Measurements from ENCODE around the gene ZSWIM6. TPM values are rescaled to one million over a fixed set of nuclear protein-coding genes. Genes with fewer than 3 reads are reported as not detected.

Gene ZSWIM6
- total RNA-seq, 1 experiment from 2014 or later: 10.0 TPM

- H3K9me3 Mint-ChIP-seq (ENCODE audit: unreplicated experiment): no peaks in the 10 kb centered on the region
- H3K27me3 Mint-ChIP-seq (ENCODE audit: insufficient read depth, unreplicated experiment): no peaks in the 10 kb centered on the region
- Histone ChIP-seq H3K4me1 (no peaks in the 10 kb centered on the region), H3K36me3 (ENCODE audit: control insufficient read depth, insufficient read depth, low read length) (no peaks in the 10 kb centered on the region), H3K27me3 (replicated peaks; ENCODE audit: control insufficient read depth, insufficient read depth, low read length) (no peaks in the 10 kb centered on the region), H3K4me3 (ENCODE audit: low read depth, low read length) (no peak overlapping the region), H3K9me3 (no peaks in the 10 kb centered on the region; the same call in 1 of the 2 replicates)
- BruUV-seq (replicated peaks): no TSS peak
- H3K27ac Mint-ChIP-seq (ENCODE audit: unreplicated experiment): no peak overlapping the region
- H3K4me3 Mint-ChIP-seq (ENCODE audit: unreplicated experiment): no peak overlapping the region
- no peak for TF ChIP-seq CTCF (IDR thresholded peaks at IDR 0.05; ENCODE audit: insufficient read depth in 1 of 2, low read depth in 1 of 2, low read length in 1 of 2, severe bottlenecking in 1 of 2, unreplicated experiment in 1 of 2)
- intact Hi-C loops (cut with micrococcal nuclease; ENCODE audit: unreplicated experiment): no loop called here
- CTCF ChIA-PET: no interaction called here
- peaks cover 8% of the 10 kb centered on the region for H3K4me1 Mint-ChIP-seq (ENCODE audit: low read depth, unreplicated experiment)
- no peak for DNase-seq
- POLR2A ChIA-PET: no interaction called here
- H3K36me3 Mint-ChIP-seq (ENCODE audit: insufficient read depth, unreplicated experiment): no peaks in the 10 kb centered on the region
Observed at GRCh38 chr5:61474746-61475145, 142.7 kb downstream of the ZSWIM6 start.

GRCh38 chr5:61477788-61478187 is 145.7 kb downstream of the ZSWIM6 start:
- H3K36me3 ChIP-seq (ENCODE audit: control insufficient read depth, insufficient read depth, low read length): no peaks in the 10 kb centered on the region
- no peaks in the 10 kb centered on the region; the same call in 1 of the 2 replicates for H3K9me3 ChIP-seq
- no peak for DNase-seq
- no TSS peak for BruUV-seq (replicated peaks)
- no peak for TF ChIP-seq CTCF (IDR thresholded peaks at IDR 0.05; ENCODE audit: insufficient read depth in 1 of 2, low read depth in 1 of 2, low read length in 1 of 2, severe bottlenecking in 1 of 2, unreplicated experiment in 1 of 2)
- Mint-ChIP-seq H3K9me3 (ENCODE audit: unreplicated experiment) (no peaks in the 10 kb centered on the region), H3K4me3 (ENCODE audit: unreplicated experiment) (no peak overlapping the region), H3K27ac (ENCODE audit: unreplicated experiment) (no peak overlapping the region), H3K27me3 (ENCODE audit: insufficient read depth, unreplicated experiment) (no peaks in the 10 kb centered on the region), H3K4me1 (ENCODE audit: low read depth, unreplicated experiment) (peaks cover 8% of the 10 kb centered on the region), H3K36me3 (ENCODE audit: insufficient read depth, unreplicated experiment) (no peaks in the 10 kb centered on the region)
- no peaks in the 10 kb centered on the region for H3K4me1 ChIP-seq
- H3K4me3 ChIP-seq (ENCODE audit: low read depth, low read length): no peak overlapping the region
- CTCF ChIA-PET: no interaction called here
- H3K27me3 ChIP-seq (replicated peaks; ENCODE audit: control insufficient read depth, insufficient read depth, low read length): no peaks in the 10 kb centered on the region
- intact Hi-C loops (cut with micrococcal nuclease; ENCODE audit: unreplicated experiment): no loop called here
- POLR2A ChIA-PET: no interaction called here

- Histone ChIP-seq H3K9me3 (no peaks in the 10 kb centered on the region; the same call in 1 of the 2 replicates), H3K4me1 (no peaks in the 10 kb centered on the region), H3K27me3 (replicated peaks; ENCODE audit: control insufficient read depth, insufficient read depth, low read length) (no peaks in the 10 kb centered on the region), H3K36me3 (ENCODE audit: control insufficient read depth, insufficient read depth, low read length) (no peaks in the 10 kb centered on the region), H3K4me3 (ENCODE audit: low read depth, low read length) (no peak overlapping the region)
- H3K9me3 Mint-ChIP-seq (ENCODE audit: unreplicated experiment): no peaks in the 10 kb centered on the region
- no peak overlapping the region for H3K27ac Mint-ChIP-seq (ENCODE audit: unreplicated experiment)
- ChIA-PET CTCF (interaction anchor here (0.6 kb wide), 1 partner anchor 45 kb away, joined by 10 read pairs; no protein-coding TSS in a partner anchor), POLR2A (no interaction called here)
- peaks cover 8% of the 10 kb centered on the region for H3K4me1 Mint-ChIP-seq (ENCODE audit: low read depth, unreplicated experiment)
- H3K36me3 Mint-ChIP-seq (ENCODE audit: insufficient read depth, unreplicated experiment): no peaks in the 10 kb centered on the region
- DNase-seq: no peak
- intact Hi-C loops (cut with micrococcal nuclease; ENCODE audit: unreplicated experiment): no loop called here
- TF ChIP-seq CTCF (IDR thresholded peaks at IDR 0.05; ENCODE audit: insufficient read depth in 1 of 2, low read depth in 1 of 2, low read length in 1 of 2, severe bottlenecking in 1 of 2, unreplicated experiment in 1 of 2): no peak
- H3K27me3 Mint-ChIP-seq (ENCODE audit: insufficient read depth, unreplicated experiment): no peaks in the 10 kb centered on the region
- BruUV-seq (replicated peaks): no TSS peak
- no peak overlapping the region for H3K4me3 Mint-ChIP-seq (ENCODE audit: unreplicated experiment)
Observed at GRCh38 chr5:61479850-61480614, 148.0 kb downstream of the ZSWIM6 start.

Data from Caco-2 (cell line).